ENCODE data around the gene COG5.

DNA sequence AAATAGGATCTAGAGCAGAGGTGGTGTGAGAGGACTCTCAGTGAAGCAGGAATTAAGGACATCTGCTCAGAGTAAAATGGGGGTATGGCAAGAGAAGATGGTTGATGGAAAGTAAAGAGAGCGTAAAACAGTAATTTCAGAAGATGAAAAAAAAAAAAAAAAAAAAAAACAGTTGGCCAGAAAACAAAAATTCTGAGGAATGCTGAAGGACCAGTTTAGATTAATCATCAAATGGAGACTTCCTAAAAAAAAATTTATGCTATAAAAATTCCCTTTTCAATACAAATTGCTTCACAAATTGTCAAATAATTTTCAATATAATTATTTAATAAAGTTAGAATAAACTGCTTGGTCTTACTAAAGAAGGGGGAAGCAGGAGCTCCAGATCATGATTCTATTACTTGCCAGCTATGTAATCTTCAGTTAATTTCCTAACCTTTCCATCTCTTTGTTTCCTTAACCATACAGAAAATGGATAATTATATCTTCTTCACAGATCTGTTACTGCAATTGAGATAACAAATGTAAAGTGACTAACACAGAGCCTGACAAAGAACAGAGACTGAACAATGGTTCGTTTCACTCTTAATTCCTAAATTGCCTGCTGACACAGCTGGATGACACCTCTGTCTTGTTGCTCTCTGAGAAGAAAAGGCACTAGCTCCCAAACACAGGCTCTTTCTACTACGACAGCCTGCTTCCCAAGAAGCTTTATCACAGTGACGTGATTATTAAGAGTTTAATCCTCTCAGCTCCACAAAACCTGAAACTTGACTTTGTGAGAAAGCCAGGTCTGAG, 158.8 kb downstream of the COG5 start:
- no peak for TF ChIP-seq ZNF274 (IDR thresholded peaks at IDR 0.05; ENCODE audit: low read depth, low read length)
- TF ChIP-seq YY1 (IDR thresholded peaks at IDR 0.05; ENCODE audit: insufficient read depth, insufficient read length) = no peak
- TF ChIP-seq SUZ12 (IDR thresholded peaks at IDR 0.05; ENCODE audit: extremely low read depth, insufficient read depth, insufficient read length) = no peak

All from NT2/D1 (cell line).